NCI-H146 treated with DMSO at 0.1 percent for 48 hours (cell line): Measurements from ENCODE around the gene IRS2.

Experiments
- DNase-seq: peaks from one replicate; lab custom pipeline; 2025; ENCODE audit not compliant: unreplicated experiment; lab: John Stamatoyannopoulos, UW

The IRS2 gene

DNA sequence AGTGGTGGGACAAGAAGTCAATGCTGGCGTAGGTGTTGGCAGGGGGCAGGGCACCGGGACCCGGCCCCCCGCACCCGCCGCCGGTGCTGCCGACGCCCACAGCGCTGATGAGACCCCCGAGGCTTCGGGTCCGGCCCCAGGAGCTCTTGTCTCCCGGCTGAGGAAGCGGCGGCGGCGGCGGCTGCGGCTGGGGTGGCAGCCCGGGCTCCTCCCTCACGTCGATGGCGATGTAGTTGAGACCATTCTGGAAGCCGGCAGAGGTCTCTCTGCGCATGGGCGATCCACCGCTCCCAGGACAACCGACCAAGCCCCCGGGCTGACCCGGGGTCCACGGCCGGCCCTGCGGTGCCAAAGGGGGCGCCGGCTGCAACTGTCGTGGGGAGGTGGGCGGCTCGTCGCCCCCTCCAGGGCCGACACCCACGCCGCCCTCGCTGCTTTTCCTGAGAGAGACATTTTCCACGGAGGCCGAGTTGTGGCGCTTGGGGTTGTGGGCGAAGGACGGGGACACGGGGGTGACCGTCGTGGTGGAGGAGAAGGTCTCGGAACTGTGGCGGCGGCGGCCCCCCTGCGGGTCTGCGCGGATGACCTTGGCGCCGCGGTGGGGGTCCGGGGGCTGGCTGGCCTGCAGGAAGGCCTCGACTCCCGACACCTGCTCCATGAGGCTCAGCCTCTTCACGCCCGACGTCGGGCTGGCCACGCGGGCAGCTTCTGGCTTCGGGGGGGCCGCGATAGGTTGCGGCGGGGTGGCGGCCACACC is 4.1 kb downstream of the IRS2 start:
- no peak for DNase-seq

GRCh38 chr13:109781384-109782065 is 4.9 kb downstream of the IRS2 start:
- no peak for DNase-seq

DNA sequence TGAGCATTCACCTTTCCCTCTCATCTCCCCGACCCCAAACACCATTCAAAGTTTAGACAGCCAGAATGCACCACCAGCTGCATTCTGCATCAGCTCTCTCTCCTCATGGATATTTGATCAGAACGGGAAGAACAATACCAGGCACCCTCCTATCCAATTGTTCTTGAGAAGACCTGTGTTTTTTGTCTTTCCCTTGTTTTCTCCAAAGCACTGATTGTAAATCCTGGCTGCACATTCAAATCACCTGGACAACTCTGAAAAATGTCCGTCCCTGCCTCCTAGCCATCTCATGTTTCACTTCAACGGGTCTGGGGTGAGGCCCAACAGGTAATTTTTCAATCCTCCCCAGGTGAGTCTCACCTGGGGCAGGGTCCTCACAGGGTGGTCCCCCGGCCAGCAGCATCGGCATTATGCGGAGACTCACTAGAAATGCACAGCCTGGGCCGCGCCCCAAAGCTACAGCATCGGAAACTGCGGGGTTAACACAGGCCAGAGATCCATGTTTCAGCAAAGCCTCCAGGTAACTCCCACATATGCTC is 5.5 kb downstream of the IRS2 start:
- DNase-seq: peak; percentile 18

DNA sequence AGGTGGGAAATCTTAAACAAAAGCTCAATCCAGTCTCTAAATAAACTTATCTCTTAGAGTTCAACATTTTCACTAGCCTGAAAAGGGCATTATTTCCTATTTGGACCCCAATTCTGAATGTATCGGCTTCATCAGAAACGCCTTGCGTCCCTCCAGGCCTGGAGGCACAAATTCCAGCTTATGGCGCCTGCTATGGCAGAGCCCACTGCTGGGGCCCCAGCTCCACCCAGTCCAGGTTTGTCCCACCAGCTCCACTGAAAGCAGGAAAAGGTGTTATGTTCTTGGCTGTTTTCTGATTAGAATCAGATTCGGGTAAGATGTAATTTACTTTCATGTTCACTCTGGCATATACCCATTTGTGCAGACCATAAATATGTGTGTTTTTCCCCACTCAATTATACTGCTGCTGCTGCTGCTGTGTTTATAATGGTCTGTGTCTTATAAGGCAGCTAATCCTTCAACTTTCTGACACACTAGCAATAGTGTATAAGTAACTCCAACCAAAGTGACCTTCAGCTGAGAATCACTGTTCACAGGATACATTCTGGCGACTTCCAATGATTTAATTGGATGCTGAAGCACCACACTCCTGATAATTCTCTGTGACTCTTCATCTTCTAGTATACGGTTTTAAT is 6.4 kb downstream of the IRS2 start:
- no peak for DNase-seq

DNA sequence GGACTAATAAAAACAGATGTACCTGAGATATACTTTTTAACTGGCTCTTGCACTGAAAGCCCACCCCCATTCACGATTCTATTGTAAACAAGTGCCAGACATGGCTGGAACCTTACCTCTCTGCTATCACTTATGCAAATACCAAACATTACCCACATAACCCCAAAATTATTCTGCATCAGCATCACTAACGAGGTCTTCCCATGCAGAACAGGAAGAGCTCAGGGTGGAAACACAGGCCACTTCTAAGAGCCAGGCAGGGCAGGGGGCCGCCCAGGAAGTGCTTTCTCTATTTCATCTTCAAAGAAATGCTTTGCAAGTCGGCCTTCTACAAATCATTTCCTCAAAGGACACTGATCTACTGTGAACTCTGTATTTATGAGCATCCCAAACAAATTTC is 7.3 kb downstream of the IRS2 start:
- DNase-seq: no peak

DNA sequence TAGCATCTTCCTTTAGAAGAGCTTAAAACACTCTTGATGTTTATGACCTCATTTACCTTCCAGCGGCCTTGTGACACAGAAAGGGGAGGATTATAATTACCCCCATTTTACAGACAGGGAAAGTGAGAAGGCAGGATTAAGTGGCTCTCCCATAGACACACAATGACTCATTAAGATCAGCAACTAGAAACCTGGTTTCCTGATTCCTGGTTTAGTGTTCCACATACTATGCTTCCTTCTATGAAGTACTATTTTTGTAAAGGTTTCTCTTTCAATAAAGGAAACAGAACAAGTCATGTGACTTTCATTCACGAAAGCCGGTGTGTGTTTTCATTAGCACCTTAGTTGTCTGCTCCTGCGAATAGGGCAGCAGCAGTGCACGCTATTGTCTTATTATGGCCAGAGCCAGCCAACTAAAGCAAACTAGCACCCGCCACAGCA is 8.3 kb downstream of the IRS2 start:
- DNase-seq: no peak

GRCh38 chr13:109776575-109776974 is 9.8 kb downstream of the IRS2 start:
- DNase-seq: no peak

GRCh38 chr13:109773786-109774185 is 12.6 kb downstream of the IRS2 start:
- no peak for DNase-seq

DNA sequence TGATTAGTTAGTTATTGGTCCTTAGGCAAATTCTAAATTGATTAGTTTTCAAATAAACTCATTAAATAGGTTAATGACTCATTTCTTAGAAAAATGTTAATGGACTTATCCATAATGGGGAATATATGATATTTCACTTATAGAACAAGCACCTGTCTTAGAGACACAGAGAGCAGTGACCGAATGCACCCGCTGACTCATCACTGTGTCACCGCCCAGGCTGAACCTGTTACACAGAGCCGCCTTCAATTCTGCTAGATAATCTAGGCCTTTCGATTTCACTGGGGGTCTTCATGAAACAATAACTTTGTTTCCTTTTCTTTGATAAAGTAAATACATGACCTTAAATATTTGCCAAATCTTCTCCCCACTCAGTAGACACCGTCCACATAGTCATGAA is 13.1 kb downstream of the IRS2 start:
- no peak for DNase-seq

DNA sequence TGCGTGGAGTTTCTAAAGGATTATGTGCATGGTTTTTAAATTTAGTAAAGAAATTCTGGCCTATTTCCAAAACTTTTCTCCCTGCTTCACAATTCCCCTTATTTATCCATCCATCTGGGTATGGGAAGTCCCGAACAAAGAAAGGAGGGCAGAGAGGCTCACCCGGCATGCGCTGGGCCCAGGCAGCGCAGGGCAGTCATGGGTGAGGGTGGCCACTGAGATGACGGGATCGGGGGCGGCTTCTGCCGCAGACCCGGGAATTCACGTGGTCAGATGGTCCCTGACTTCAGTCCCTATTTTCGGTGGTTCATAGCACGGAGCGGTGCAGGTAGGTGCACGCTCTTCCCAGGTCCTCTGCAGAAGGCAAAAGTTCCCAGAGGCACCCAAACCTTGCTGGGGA is 14.5 kb downstream of the IRS2 start:
- no peak for DNase-seq

- DNase-seq: no peak
Measured at GRCh38 chr13:109770436-109770835, 15.9 kb downstream of the IRS2 start.

GRCh38 chr13:109769921-109770320 is 16.5 kb downstream of the IRS2 start:
- DNase-seq: no peak

GRCh38 chr13:109769275-109769674 is 17.1 kb downstream of the IRS2 start:
- no peak for DNase-seq

DNA sequence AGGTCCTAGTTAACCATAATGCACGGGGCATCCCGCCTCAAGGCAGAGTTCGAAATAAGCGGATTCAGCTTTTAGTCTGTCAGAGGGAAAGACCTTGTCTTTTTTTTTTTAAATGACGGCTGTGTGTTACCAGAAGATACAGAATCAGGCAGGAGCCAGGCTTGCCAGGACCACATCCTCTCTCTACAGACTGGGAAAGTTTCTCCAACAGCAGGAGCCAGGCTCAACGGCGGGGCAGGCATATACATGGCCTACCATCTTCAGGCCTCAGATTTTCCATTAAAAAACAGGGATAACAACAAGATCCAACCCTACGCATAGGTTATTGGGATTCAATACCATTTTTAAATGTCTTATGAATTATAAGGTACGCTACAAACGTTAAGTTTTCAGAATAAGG is 17.8 kb downstream of the IRS2 start:
- DNase-seq: no peak

DNA sequence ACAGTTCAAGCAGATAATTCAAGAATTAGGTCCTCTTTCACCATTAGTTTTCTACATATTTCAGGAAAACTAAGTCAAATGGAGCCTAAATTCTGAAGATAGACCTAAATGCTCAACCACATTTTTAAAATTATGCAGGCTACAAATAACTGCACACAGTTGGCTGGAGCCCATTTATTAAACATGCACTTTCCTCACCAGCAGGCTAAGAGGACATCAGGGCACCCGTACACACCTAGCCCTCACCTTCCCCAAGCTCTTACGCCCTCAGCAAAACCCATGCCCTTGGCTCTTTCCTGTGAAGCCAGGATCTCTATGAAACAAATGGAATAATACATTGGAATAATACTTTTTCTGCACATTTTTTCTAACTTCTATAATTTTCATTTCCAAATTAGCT is 18.2 kb downstream of the IRS2 start:
- no peak for DNase-seq

GRCh38 chr13:109767023-109767422 is 19.4 kb downstream of the IRS2 start:
- DNase-seq: no peak

DNA sequence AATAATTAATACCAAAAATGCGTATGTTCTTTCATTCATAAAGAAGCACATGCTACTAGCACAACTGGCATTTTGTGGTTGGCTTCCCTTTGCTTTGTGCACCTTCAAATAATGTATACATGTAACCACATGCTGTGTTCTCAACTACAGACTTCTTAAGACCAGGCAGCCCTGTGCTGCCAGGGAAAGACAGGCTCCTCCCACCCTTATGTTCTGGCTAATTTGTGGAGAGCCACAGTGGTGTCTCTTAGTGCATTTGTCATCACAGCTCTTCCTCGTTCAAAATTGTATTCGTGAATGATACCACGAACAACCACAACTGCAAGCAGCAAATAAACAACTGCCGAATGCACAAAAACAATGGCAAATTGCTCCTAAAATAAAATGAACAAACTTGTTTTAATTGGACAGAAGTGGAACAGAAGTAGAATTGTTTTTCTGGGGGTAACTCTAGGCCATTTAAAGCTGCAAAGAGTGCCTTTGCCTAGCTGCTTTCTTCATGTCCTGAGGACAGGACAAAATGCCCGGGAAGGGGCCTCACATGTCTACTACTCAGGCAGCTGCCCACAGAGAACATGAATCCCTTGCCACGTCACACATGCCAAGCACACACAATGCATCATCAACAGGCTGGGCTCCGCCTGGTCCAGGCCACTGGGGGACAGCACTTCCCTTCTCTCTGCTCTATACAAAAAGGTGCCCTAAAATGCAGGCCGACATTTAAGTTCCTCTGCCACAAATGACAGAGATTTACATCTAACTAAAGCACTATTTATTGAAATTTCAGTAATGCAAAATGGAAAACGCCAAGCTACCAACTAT is 21.7 kb downstream of the IRS2 start:
- DNase-seq: no peak

DNA sequence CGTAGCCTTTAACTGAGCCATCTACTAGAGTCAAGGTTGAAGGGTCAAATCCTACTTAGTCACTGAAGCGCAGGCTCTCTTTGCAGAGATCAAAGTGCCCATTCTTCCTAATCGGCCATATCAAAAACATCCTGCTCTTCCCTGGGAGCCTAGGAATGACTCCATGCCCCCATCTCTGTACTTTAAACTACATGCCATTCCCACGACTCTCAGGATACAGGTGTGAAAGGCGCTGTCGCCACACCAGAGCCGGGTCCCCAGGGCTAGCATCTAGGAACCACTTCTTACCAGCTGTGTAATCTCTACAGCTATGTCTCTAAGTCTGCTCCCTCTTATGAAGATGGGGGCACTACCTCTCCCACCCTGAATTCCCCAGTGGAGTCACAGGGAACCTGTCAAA is 22.3 kb downstream of the IRS2 start:
- no peak for DNase-seq

DNA sequence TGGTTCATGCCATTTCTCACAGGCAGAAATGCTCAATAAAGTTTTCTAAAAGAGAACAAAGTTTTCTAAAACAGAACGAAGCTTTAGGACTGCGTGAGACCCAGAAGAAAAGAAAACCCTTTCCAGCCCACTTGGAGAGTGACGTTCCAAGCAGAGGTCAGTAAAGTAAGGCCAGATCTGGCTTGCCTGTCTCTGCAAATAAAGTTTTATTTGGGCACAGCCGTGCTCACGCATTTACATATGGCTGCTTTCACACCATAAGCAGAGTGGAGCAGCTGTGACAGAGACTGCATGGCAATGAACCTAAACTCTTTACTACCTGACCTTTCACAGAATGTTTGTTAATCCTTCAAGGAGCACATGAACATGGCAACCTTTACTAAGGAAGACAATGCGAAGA is 23.6 kb downstream of the IRS2 start:
- DNase-seq: no peak

DNA sequence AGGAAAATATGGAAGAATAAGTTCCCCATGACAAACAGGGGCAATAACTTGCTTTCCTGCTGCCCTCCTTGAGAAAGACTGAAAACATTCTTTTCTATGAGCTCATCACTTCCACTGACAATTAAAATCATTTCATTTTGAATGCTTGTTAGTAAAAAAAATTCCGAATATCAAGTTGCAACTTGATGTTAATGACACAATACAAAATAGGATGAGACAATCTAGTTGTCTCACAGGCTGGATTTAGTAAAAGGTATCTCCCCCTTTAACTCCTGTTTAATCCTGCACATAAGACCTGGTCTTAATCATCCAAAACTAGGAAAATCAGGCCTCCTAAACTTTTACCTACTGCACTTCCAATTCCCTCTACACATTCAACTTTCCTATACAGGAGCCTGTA is 24.7 kb downstream of the IRS2 start:
- no peak for DNase-seq

GRCh38 chr13:109760951-109761350 is 25.4 kb downstream of the IRS2 start:
- no peak for DNase-seq
